Subcutaneous adipose tissue (tissue), 4 donors: ENCODE measurements around the gene DRAM2. TPM values are rescaled to one million over a fixed set of nuclear protein-coding genes. Genes with fewer than 3 reads are reported as not detected.

Experiments used
- total RNA-seq, 4 donors: library from RNA; depleted of rRNA; stranded (reverse); fragments of >200 nt; gene quantifications; one replicate each; pipeline ENCODE4 v1.1.0, GENCODE V29; 2016
- TF ChIP-seq, protein P1 (sequence below): fragments of 450-650 bp; IDR thresholded peaks from one replicate; pipeline ENCODE4 v1.5.1; 2016; ENCODE audit warnings: low read depth, mild to moderate bottlenecking, control low read depth, antibody characterized with exemption, moderate library complexity

DRAM2 gene
- total RNA-seq, 4 donors from 2014 or later: 78.2 to 173 (median 123) TPM

DNA sequence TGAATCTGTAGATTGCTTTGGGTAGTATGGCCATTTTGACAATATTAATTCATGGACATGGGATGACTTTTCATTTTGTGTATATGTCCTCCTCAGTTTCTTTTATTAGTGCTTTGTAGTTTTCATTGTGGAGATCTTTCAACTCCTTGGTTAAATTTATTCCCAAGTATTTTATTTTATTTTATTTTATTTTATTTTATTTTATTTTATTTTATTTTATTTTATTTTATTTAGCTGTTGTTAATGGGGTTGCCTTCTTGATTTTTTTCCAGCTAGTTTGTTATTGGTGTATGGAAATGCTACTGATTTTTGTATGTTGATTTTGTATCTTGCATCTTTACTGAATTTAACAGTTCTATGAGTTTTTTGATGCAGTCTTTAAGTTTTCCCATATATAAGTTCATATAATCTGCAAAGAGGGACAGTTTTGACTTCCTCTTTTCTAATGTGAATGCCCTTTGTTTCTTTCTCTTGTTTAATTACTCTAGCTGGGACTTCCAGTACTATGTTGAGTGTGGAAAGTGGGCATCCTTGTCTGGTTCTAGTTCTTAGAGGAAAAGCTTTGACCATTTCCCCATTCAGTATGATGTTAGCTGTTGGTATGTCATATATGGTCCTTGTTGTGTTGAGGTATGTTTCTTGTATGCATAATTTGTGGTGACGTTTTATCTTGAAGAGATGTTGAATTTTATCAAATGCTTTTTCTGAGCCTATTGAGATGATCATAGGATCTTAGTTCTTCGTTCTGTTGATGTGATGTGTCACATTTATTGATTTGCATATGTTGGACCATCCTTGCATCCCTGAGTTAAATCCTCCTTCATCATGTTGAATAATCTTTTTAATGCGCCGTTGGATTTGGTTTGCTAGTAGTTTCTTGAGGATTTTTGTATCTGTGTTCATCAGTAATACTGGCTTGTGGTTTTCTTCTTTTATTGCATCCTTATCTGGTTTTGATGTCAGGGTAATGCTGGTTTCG lies 14.4 kb upstream of the DRAM2 start:
- TF ChIP-seq, protein P1, sequence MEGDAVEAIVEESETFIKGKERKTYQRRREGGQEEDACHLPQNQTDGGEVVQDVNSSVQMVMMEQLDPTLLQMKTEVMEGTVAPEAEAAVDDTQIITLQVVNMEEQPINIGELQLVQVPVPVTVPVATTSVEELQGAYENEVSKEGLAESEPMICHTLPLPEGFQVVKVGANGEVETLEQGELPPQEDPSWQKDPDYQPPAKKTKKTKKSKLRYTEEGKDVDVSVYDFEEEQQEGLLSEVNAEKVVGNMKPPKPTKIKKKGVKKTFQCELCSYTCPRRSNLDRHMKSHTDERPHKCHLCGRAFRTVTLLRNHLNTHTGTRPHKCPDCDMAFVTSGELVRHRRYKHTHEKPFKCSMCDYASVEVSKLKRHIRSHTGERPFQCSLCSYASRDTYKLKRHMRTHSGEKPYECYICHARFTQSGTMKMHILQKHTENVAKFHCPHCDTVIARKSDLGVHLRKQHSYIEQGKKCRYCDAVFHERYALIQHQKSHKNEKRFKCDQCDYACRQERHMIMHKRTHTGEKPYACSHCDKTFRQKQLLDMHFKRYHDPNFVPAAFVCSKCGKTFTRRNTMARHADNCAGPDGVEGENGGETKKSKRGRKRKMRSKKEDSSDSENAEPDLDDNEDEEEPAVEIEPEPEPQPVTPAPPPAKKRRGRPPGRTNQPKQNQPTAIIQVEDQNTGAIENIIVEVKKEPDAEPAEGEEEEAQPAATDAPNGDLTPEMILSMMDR: no peak

DNA sequence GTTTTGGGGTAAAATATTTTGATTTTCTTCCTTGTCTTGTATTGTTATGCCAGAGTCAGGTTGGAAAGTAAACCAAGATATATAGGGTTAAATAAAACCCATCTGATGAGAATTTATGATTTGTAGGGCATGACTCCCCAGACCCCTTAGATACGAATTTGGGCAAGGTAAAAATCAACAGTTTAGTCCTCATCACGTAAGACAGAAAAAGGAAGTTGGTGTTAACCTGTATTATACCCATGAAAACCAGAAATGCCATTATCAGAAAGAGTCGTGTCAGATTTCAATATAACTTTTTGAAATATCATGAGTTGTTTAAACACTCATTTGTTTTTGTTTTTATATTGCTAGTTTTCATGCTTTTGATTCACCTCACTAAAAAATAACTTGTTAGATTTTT lies 11.9 kb upstream of the DRAM2 start:
- TF ChIP-seq, protein P1: no peak

DNA sequence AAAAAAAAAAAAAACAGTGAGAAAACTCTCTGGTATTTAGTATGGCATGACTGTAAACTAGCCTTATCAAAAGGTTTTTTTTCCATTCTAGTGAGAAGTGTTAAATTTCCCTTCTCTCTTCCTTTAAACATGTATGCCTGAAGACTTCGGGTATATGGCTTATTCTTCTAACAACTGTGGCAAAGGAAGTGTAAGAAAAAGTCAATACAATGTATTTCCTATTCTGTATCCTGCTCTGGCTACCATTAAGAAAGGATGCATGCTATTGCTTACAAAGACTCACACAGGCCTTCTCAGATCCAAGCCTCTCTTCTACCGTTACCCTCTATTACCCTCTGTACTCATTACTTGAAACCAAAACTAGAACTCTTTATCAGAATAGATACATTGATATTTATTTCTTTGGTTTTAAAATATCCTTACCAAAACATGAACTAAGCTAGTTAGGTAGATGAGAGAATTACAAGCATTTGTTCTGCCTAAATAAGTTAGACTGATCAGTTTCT lies 8.5 kb upstream of the DRAM2 start:
- TF ChIP-seq, protein P1: no peak

DNA sequence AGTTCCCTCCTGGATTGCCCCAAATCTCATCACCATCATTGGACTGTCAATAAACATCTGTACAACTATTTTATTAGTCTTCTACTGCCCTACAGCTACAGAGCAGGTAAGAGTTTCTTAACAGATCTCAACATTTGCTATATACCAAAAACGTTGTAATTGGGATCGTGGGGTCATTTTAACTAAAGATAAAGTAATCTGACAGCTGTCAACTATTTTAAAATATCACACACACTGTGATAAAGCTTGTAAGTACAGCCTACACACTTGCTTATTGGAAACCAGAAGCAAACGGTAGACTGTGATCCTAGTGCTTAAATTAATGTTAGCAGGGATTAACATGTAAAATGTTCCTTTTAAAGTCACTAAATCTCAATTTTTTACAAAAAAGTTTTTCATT lies 8.1 kb upstream of the DRAM2 start:
- TF ChIP-seq, protein P1: no peak

DNA sequence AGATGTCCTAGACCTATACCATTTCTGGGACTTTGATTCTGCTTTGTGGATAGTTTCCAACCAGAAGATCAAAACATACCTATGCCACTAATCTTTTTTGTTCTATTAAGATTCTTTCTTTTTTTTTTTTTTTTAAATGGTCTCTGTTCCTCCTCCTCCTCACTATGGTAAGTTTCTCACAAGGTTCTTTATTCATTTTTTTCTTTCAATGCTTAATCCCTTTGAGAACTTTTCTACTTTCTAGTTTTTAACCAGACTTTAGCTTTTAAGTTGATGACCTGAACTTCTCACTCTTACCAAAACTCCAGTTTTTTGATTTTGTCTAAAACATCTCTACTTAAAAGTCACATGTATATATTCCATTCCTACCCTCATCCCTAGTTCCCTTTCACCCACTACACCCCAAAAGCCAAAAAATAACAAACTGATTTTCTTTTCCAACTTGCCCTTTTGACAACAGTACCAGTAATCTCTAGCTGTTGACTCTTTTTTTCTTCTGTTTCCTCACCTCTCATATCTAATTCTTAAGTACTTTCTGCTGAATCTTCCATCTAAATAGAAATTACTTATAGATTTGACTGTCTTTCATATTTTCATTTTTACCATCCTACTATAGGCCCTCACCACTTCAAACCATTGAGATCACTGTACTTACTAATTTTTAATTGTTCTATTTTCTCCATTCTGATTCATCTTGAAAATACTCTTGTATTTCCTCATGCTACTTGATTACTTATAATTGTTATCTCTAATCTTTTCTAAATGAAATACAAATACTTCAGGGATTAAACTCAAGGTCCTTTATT lies 6.3 kb upstream of the DRAM2 start:
- TF ChIP-seq, protein P1: no peak

DNA sequence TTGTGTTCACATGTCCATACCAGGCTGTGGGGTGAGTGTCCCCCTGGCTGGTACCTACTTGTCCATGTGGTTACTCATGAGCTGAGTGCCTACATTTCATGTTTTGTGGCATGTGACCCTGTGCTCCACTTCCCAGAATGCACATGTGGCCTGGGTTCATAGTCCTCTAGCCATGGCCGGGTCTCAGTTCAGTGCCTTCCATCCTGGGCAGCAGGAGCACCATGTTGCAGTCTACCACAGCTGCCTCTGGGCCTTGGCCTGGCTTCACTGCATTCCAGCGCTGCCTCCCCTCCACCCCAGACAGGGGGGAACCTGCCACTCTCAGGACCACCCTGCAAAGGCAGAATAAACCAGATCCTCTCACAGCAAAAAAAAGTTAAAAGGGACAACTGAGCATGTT lies 5.6 kb upstream of the DRAM2 start:
- TF ChIP-seq, protein P1: no peak
